Mesenchymal stem cell (in vitro differentiated cells and primary cell): ENCODE measurements around the gene UCN.
A peak's percentile ranks its signal among the peaks of the same experiment; 100 is the strongest.

ENCODE experiments used
- DNase-seq: peaks from one replicate; pipeline ENCODE4 v3.0.0-alpha.2; 2013
- H2AFZ ChIP-seq: one replicate; pipeline ENCODE4 v1.6.1; 2013; ENCODE audit warnings: low read depth, mild to moderate bottlenecking, control low read depth, inconsistent platforms, low read length, moderate library complexity
- H2AK5ac ChIP-seq: 2 replicates; pipeline ENCODE4 v1.6.1; 2013; ENCODE audit warnings: low read length, moderate library complexity, mild to moderate bottlenecking, inconsistent platforms; ENCODE audit not compliant: severe bottlenecking
- H2BK120ac ChIP-seq: one replicate; pipeline ENCODE4 v1.6.1; 2013; ENCODE audit warnings: low read depth, mild to moderate bottlenecking, inconsistent platforms, low read length, moderate library complexity
- H2BK12ac ChIP-seq, 2 experiments: one replicate each; pipeline ENCODE4 v1.6.1; 2013; ENCODE audit warnings: inconsistent platforms in 2 of 2, low read length in 2 of 2, mild to moderate bottlenecking in 2 of 2, moderate library complexity in 2 of 2, control low read depth in 1 of 2
- H2BK15ac ChIP-seq: one replicate; pipeline ENCODE4 v1.6.1; 2013; ENCODE audit warnings: mild to moderate bottlenecking, low read depth, inconsistent platforms; ENCODE audit not compliant: poor library complexity, severe bottlenecking
- H2BK5ac ChIP-seq: 2 replicates; pipeline ENCODE4 v1.6.1; 2013; ENCODE audit warnings: low read depth, mild to moderate bottlenecking, low read length, control low read depth, inconsistent platforms; ENCODE audit not compliant: poor library complexity, severe bottlenecking
- H3K14ac ChIP-seq, 2 experiments: one replicate each; pipeline ENCODE4 v1.6.1; 2013; ENCODE audit warnings: inconsistent platforms in 2 of 2, low read length in 2 of 2, control low read depth in 1 of 2, mild to moderate bottlenecking in 1 of 2, moderate library complexity in 1 of 2
- H3K18ac ChIP-seq, 2 experiments: one replicate each; pipeline ENCODE4 v1.6.1; 2013; ENCODE audit warnings: inconsistent platforms in 2 of 2, low read length in 2 of 2, control low read depth in 1 of 2, low read depth in 1 of 2, mild to moderate bottlenecking in 1 of 2
- H3K23ac ChIP-seq, 2 experiments: one replicate each; pipeline ENCODE4 v1.6.1; 2013; ENCODE audit warnings: inconsistent platforms in 2 of 2, low read length in 2 of 2, mild to moderate bottlenecking in 2 of 2, moderate library complexity in 2 of 2, control low read depth in 1 of 2
- H3K27ac ChIP-seq: 2 replicates; pipeline ENCODE4 v1.5.1; 2013; ENCODE audit warnings: mild to moderate bottlenecking, moderate library complexity, low read length, control low read depth, inconsistent platforms; ENCODE audit not compliant: poor library complexity, severe bottlenecking
- H3K27me3 ChIP-seq, 2 experiments: 2 replicates each; pipeline versions ENCODE4 v1.6.1 to v1.7.0; 2013; ENCODE audit warnings: low read length in 2 of 2, mild to moderate bottlenecking in 2 of 2, moderate library complexity in 2 of 2, control low read depth in 1 of 2, inconsistent platforms in 1 of 2; ENCODE audit not compliant: control insufficient read depth in 1 of 2, insufficient read depth in 1 of 2
- H3K36me3 ChIP-seq, 2 experiments: 2 replicates each; pipeline versions ENCODE4 v1.6.1 to v1.7.0; 2013; ENCODE audit warnings: low read length in 2 of 2, control low read depth in 1 of 2, inconsistent platforms in 1 of 2, low read depth in 1 of 2, mild to moderate bottlenecking in 1 of 2; ENCODE audit not compliant: insufficient read depth in 2 of 2, control insufficient read depth in 1 of 2
- H3K4ac ChIP-seq, 2 experiments: one replicate each; pipeline ENCODE4 v1.6.1; 2013; ENCODE audit warnings: inconsistent platforms in 2 of 2, low read length in 2 of 2, mild to moderate bottlenecking in 2 of 2, moderate library complexity in 2 of 2, control low read depth in 1 of 2, low read depth in 1 of 2
- H3K4me1 ChIP-seq: 2 replicates; pipeline ENCODE4 v1.6.1; 2013; ENCODE audit warnings: low read depth, low read length, control low read depth; ENCODE audit not compliant: control insufficient read depth, insufficient read depth
- H3K4me2 ChIP-seq: 2 replicates; pipeline ENCODE4 v1.6.1; 2013; ENCODE audit warnings: low read length, mild to moderate bottlenecking, inconsistent platforms; ENCODE audit not compliant: poor library complexity, severe bottlenecking
- H3K4me3 ChIP-seq, 2 experiments: 2 replicates each; pipeline versions ENCODE4 v1.5.1 to v1.7.0; 2013; ENCODE audit warnings: low read length in 2 of 2, mild to moderate bottlenecking in 2 of 2, control low read depth in 1 of 2, low read depth in 1 of 2; ENCODE audit not compliant: insufficient read depth in 1 of 2
- H3K79me1 ChIP-seq: replicated peaks from 2 replicates; pipeline ENCODE4 v1.6.1; 2013; ENCODE audit warnings: mild to moderate bottlenecking, control low read depth, low read length, inconsistent platforms; ENCODE audit not compliant: poor library complexity, severe bottlenecking
- H3K9ac ChIP-seq: 2 replicates; pipeline ENCODE4 v1.7.0; 2013; ENCODE audit warnings: mild to moderate bottlenecking, low read length, moderate library complexity
- H3K9me3 ChIP-seq: 2 replicates; pipeline ENCODE4 v1.7.0; 2013; ENCODE audit warnings: mild to moderate bottlenecking, low read length; ENCODE audit not compliant: control insufficient read depth
- H4K8ac ChIP-seq: one replicate; pipeline ENCODE4 v1.6.1; 2013; ENCODE audit warnings: inconsistent platforms, mild to moderate bottlenecking, low read length, moderate library complexity
- H4K91ac ChIP-seq: one replicate; pipeline ENCODE4 v1.6.1; 2013; ENCODE audit warnings: mild to moderate bottlenecking, low read length, inconsistent platforms
- WGBS: methylation state at CpG from one replicate; pipeline ENCODE4 v1.1.7; 2013; ENCODE audit warnings: mixed read lengths; 5-methylcytosine and 5-hydroxymethylcytosine counted together

The UCN gene

DNA sequence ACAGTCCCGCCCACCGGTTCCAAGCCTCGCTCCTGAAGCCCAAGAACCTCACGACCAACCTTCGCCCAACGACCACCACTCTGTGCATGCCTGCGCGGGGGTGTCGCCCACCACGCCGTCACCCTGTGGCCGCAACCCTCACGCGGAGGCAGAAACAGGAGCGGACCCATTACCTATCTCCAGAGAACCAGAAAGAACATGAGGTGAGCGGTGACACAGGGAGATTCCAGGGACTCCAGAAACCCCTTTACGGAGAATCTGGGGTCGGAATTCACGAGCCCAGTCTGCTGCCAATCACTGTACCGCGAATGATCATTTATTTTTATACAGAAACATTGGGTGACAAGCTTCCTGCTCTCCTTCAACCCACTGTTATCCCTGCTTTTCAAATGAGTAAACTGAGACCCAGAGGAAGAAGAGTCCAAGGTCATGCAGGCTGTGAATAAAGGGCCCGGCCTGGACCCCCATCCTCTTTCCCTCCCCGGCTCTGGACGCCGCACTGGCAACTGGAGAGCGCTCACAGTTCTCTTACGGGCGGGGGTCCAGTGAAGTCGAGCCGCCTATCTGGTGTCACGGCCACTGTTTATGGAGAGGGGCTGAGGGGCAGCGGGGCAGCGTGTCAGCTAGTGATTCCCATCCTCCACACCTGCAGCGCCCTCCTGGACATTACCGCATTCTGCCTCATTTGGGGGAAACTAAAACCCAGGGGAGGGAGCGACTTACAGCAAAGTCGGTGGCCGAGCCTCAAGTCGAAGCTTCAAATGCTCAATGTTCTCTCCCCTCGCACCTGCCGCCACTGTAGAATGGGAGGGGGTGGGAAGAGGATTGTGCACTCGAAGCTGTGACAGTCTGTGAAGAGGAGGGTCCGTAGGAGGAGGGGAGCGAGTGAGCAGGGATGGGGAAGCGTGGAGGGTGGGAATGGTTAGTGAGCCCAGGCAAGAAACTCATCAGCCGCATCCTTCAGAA is 44.7 kb downstream of the UCN start:
- Histone ChIP-seq H3K27ac (no peak overlapping the region), H3K36me3 (no peaks in the 10 kb centered on the region), H3K18ac (no peak overlapping the region), H2BK15ac (no peak overlapping the region), H2AFZ (no peak overlapping the region), H4K91ac (no peak overlapping the region), H2AK5ac (no peak overlapping the region), H3K4ac (no peak overlapping the region), H3K4me1 (peaks cover 29% of the 10 kb centered on the region), H3K79me1 (no peaks in the 10 kb centered on the region), H3K14ac (no peak overlapping the region), H3K9me3 (no peaks in the 10 kb centered on the region), H3K9ac (no peak overlapping the region), H3K23ac (peak overlapping the region in 1 of 2 experiments; percentile 63), H3K4me2 (peak overlapping the region; percentile 76), H3K27me3 (peaks cover 77 to 87% of the 10 kb centered on the region in 2 experiments), H3K4me3 (peak overlapping the region in 1 of 2 experiments; percentile 58), H2BK12ac (no peak overlapping the region), H4K8ac (no peak overlapping the region), H2BK120ac (no peak overlapping the region), H2BK5ac (no peak overlapping the region)
- WGBS, result 3% methylated on average over 39 of the region's 46 CpGs
- no peak for DNase-seq

GRCh38 chr2:27262379-27263286 is 45.6 kb downstream of the UCN start, which contains the start of gene SLC30A3:
TSS of gene SLC30A3 (minus strand) at chr2:27263047. CDS start at chr2:27262906, 141 bp downstream.
- 1% methylated on average over 77 of the region's 96 CpGs for WGBS
- Histone ChIP-seq H2BK5ac (no peak within 1 kb of the TSS), H3K79me1 (no peaks in the 10 kb centered on the region), H3K18ac (no peak within 1 kb of the TSS), H4K91ac (no peak within 1 kb of the TSS), H2AK5ac (no peak within 1 kb of the TSS), H3K36me3 (no peaks in the 10 kb centered on the region), H2BK120ac (no peak within 1 kb of the TSS), H4K8ac (no peak within 1 kb of the TSS), H3K27ac (no peak within 1 kb of the TSS), H3K4me1 (peaks cover 29% of the 10 kb centered on the region), H2BK12ac (no peak within 1 kb of the TSS), H3K23ac (peak within 1 kb of the TSS in 1 of 2 experiments; percentile 63), H3K27me3 (peaks cover 83 to 89% of the 10 kb centered on the region in 2 experiments), H2BK15ac (no peak within 1 kb of the TSS), H3K4ac (no peak within 1 kb of the TSS), H3K9me3 (no peaks in the 10 kb centered on the region), H3K14ac (no peak within 1 kb of the TSS), H2AFZ (no peak within 1 kb of the TSS), H3K4me3 (peak within 1 kb of the TSS; percentile 33 to 58), H3K9ac (no peak within 1 kb of the TSS), H3K4me2 (peak within 1 kb of the TSS; percentile 76)
- DNase-seq, result peak; percentile 47

DNA sequence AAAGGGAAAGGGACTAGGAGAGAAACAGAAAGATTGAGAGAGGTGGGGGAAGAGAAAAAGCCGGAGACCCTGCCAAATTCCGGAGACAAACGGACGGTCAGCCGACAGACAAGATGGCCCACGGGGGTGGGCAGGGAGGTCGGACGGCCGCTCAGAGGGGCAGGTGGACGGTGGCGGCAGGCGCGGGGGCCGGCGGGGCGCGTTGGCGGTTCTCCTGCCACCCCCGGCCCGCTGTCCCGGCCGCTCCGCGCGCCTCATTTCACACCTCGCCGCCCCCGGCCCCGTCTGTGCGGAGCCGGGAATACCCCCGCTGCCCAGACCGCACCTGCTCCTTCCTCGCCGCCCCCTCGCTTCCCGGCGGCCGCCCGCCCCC is 46.3 kb downstream of the UCN start:
- no peak overlapping the region for H3K4me3 ChIP-seq
- H3K27ac ChIP-seq, result no peak overlapping the region
- no peak overlapping the region for H3K23ac ChIP-seq
- H3K4ac ChIP-seq, result no peak overlapping the region
- H3K18ac ChIP-seq, result no peak overlapping the region
- no peak overlapping the region for H2AK5ac ChIP-seq
- no peaks in the 10 kb centered on the region for H3K36me3 ChIP-seq
- no peak overlapping the region for H2BK120ac ChIP-seq
- H2BK12ac ChIP-seq, result no peak overlapping the region
- no peaks in the 10 kb centered on the region for H3K9me3 ChIP-seq
- H3K14ac ChIP-seq, result no peak overlapping the region
- no peak overlapping the region for H2BK15ac ChIP-seq
- 4% methylated on average over 22 of the region's 40 CpGs for WGBS
- H4K8ac ChIP-seq, result no peak overlapping the region
- H2AFZ ChIP-seq, result no peak overlapping the region
- no peak overlapping the region for H2BK5ac ChIP-seq
- no peaks in the 10 kb centered on the region for H3K79me1 ChIP-seq
- DNase-seq, result no peak
- H4K91ac ChIP-seq, result no peak overlapping the region
- H3K9ac ChIP-seq, result no peak overlapping the region
- peak overlapping the region; percentile 76 for H3K4me2 ChIP-seq
- peaks cover 84 to 89% of the 10 kb centered on the region in 2 experiments for H3K27me3 ChIP-seq
- peaks cover 29% of the 10 kb centered on the region for H3K4me1 ChIP-seq
